Measurements from ENCODE around the gene FAM118B. TPM values are rescaled to one million over a fixed set of nuclear protein-coding genes. Genes with fewer than 3 reads are reported as not detected.
A peak's percentile ranks its signal among the peaks of the same experiment; 100 is the strongest.
"Not testable (repeated sequence)": the region's sequence is repeated elsewhere in the genome, so short reads cannot be mapped to it uniquely, and the experiment has no call there.

The FAM118B gene
- total RNA-seq, 1 experiment from 2014 or later: 28.3 TPM

DNA sequence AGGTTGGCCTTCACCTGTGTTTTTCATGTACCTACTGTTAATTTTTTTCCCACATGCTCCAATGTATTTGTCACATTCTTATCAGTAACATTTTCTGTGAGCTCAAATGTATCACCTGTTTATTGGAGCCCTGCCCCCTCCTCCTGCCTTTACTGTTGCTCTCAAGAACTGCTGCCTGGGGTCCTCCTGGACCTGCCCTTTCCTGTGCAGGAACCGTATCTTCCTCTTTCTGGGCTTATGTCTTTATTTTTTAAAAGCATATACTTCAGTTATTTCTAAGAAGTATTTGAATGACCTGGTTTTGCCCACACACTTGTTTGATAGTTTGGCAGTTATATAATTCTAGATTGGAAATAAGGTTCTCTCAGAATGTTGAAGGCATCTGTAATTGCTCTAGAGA lies 5.9 kb downstream of the FAM118B start:
- no peak for DNase-seq (ENCODE audit: low read depth)

DNA sequence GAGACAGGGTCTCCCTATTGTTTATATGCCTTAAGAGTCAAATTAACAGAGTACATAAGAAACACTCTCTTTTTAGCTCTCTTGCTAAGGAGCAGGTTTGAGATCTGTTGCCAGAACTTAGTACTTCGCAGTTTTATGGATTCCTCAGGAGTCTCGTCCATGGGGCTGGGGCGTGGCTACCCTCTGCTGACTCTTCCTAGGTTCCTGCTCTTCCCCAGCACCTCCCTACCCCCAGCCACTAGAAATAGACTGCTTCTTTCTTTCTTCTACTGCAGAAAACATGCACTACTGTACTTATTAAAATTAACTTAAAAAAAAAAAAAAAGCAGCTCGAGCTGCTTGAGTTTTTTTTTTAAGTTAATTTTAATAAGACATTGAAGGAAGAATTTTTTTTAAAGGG lies 8.0 kb downstream of the FAM118B start:
- DNase-seq (ENCODE audit: low read depth): no peak

DNA sequence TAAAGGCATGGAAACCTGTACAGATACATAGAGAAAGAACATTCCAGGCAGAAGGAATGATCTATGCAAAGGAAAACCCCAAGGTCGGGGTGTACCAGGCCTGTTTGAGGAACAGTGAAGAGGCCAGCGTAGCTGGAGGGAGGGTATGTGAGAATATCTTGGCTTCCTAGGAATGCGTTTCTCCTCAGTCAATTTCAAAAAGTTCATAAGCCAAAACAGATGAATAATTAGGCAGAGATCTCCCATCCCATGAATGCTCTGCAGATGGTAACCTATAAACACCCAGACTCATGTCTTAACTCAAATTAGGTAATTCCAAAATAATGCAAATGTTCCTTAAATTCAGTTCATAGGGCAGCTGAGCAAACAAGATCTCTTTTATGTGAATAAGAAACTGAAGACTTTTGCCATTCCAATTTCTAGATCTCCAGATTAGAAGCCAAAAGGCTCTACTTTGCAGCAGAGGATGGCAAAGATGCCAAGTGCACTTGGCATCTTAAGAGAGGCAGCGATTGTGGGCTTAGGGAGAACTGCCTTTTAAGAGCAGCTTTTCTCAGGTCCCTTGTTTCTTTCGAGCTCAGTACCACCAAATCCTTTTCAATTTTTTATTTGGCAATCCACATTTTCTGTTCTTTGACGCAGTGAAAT lies 13.2 kb downstream of the FAM118B start:
- DNase-seq (ENCODE audit: low read depth): no peak

DNA sequence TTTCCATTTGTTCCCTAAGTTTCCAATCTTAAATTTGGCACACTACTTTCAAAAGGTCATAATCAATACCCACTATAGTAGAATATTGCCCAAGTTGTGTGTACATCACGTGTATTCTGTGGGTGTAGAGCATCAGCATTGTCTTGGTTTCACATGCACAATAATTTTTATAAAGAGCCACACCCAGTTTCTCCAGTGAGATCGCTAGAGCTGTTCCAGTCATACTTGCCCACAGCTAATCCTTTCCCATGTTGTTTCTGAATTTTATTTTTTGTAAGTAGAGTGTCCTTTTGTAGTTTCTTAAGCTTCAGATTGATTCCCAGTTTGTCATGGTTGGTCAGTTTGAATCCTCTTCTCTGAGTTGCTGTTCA lies 13.7 kb downstream of the FAM118B start:
- DNase-seq (ENCODE audit: low read depth): no peak

DNA sequence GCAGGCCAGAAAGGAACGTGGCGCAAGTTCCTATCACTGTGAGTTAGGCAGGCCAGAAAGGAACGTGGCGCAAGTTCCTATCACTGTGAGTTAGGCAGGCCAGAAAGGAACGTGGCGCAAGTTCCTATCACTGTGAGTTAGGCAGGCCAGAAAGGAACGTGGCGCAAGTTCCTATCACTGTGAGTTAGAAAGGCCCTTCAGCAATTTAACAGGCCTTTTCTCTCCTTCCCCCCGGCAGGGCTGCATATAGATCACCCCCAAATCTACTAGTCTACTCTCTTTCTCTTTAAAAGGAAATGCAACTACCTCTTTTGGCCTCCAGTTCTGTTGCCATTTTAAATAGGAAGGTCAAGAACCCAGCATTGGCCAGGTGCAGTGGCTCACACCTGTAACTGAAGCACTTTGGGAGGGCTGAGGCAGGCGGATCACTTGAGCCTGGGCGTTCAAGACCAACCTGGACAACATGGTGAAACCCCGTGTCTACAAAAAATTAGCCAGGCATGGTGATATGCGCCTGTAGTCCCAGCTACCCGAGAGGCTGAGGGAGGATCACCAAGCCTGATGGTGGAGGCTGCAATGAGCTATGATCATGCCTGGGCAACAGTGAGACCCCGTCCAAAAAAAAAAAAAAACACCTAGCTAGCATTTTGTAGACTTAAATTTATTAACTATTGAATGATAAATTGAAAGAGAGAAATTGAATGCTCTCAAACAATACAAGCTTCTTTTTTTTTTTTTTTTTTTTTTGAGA lies 14.9 kb downstream of the FAM118B start:
- DNase-seq (ENCODE audit: low read depth): no peak

DNA sequence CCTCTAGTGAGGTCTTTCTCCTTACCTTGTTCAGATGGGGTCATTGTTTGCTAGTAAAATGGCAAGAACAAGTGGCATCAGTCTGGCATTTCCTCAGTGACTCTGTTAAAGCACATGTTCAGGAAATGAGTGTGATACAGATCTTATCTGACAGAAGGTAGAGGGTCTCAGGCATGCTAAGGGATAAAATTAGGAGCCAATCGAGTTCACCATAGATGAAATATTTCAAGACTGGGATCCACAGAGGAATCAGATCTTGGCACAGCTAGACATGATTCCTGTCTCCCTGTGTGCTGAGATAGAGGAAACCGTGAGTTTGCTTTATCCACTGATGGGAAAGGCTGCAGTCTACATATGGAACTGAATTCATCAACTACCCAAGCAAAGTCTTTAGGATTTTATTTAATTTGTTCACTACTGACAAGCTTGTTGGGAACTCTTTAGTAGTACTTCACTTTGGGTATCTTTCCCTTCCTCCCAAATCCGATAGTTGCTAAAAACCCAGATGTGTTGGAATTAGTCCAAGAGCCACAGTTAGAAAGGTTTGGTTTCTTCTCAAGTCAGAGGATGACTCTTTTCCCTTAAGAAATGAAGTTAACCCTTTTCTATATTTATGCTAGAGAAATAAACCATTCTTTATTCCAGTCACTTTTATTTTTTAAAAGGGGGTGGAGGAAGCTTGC lies 18.4 kb downstream of the FAM118B start:
- DNase-seq (ENCODE audit: low read depth): peak; percentile 2

DNA sequence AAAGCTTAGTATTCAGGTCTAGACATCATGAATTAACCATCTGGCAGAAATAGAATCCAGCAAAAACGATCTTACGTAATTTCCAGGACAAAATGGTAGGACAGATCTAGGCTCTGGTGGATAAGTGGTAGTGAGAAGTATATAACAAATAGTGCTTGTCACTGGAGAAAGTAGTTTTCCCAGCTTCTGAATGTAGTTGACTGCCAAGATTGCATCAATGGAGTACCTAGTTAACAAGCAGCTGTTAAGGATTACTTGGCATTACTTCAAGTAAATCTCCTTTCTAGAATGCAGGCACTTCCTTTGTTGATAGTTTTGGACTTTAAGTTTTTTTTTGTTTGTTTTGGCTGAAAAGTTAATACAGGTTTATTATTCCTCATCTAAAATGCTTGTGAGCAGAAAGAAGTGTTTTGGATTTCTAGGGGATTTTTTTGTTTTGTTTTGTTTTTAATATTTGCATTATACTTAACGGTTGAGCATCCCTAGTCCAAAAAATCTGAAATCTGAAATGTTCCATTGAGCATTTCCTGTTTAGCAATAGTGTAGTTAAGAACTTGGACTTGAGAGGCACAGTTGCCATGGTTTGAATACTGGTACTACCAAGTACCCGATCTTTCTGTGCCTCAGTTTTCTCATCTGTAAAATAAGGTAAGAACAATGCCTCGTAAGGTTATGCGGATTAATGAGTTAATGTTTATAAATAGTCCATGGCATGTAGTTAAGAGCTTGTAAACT lies 20.3 kb downstream of the FAM118B start:
- DNase-seq (ENCODE audit: low read depth): peak; percentile 56

DNA sequence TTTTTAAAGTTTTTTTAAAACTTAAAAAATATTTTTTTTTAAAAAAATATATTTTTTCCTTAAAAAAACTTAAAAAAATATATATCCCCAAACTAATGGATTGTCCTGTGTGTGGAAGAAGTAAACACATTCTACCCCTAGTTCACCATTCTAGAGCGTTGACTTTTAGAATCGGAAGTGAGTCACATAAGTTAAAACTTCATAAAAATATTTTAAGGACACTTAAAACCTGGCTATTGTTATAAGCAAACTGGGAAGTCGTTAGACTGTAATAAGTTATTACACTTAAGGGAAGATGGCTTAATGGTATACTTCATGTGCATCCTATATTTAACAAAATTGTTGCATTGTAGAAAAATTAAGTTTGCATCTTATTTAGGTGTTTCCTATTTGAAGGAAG lies 21.1 kb downstream of the FAM118B start:
- DNase-seq (ENCODE audit: low read depth): no peak

DNA sequence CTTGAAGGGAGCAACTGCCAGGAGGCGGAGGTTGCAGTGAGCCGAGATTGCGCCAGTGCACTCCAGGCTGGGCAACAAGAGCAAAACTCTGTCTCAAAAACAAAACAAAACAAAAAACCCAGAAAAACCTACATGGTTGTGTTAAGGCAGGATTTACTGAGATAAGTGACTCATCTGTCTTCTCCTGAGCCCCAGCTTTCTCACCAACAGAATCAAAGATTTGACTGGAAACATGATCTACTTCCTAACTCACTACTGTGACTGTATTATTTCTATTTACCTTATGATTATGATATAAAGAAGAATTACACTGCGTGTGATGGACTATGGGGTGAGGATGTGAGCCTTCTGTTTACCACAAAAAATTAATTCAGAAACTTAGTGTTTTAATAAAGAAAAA lies 21.8 kb downstream of the FAM118B start:
- peak; percentile 50 for DNase-seq (ENCODE audit: low read depth)

DNA sequence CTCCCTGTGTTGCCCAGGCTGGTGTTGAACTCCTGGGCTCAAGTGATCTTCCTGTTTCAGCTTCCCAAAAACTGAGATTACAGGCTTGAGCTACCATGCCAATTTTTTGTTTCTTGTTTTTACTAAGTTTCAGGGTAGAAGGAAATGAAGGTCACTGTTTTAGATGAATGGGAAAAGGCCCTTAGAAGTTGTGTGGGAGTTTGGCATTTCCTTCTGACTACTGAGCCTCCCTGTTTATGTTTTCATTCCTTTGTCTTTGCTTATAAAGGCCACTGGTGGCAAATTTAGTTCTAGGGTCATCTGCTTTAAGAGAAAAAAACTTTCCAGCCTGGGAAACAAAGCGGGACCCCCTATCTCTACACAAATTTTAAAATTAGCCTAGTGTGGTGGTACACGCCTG lies 35.1 kb downstream of the FAM118B start:
- no peak for DNase-seq (ENCODE audit: low read depth)

DNA sequence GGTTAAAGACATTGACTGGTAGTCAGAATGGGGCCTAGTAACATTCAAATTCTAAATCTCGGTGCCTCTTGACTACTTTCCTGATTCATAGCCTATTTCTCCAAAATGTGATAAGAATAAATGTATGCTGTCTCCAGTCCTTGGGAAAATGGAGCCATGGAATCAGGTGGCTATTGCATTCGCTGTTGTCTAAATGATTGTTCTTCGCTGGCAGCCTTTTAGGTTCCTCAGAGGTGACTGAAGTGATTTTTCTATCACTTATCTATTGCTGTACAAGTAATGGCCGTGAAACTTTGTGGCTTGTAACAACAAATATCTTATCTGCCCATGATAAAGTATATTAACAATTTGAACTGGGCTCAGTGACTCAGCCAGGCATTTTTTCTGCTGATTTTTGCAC lies 41.7 kb downstream of the FAM118B start:
- DNase-seq (ENCODE audit: low read depth): no peak

DNA sequence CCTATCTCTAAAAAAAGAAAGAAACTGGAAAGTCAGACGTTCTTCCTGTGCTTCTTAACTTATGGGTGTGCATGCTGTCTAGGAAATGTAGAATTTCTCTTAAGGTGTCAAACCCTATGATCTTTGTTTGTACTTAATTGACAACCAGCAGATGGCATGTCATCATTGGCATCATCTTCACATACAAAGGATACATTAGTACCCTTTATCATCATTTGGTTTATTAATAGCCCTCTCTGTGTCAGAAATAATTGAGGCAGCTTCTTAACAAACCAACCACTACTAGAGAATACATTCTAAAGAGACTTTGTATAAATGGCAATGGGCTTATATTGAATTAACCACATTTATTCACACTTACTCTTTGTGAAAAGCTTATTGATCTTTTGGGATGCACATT lies 43.2 kb downstream of the FAM118B start:
- DNase-seq (ENCODE audit: low read depth): no peak

DNA sequence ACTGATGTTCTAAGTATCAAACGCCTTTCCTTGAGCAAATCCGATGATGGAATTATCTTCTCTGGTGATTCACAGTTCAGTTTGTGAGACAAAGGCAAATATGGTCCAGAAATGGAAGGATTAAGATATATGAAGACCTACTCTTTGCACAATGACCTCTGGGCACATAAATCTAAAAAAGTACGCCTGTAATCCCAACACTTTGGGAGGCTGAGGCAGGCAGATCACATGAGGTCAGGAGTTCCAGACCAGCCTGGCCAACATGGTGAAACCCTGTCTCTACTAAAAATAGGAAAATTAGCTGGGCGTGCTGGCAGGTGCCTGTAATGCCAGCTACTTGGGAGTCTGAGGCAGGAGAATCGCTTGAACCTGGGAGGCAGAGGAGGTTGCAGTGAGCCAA lies 43.9 kb downstream of the FAM118B start:
- DNase-seq (ENCODE audit: low read depth): not testable (repeated sequence)

DNA sequence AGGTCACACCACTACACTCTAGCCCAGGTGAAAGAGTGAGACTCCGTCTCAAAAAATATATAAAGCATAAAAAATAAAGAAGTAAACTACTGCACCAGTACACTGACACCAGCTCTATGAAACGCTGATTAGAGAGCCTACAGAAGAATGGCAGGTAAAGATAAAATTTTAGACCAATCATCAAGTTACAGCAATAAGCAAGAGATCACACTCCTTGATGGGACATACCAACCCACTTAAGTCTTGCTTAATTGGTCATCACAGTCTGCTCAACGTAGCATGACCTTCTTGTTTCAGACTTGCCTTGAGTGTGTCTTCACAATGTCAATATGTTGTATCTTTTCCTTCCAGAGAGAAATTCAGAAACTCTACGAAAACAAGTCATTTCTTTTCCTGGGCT lies 44.6 kb downstream of the FAM118B start:
- no peak for DNase-seq (ENCODE audit: low read depth)

DNA sequence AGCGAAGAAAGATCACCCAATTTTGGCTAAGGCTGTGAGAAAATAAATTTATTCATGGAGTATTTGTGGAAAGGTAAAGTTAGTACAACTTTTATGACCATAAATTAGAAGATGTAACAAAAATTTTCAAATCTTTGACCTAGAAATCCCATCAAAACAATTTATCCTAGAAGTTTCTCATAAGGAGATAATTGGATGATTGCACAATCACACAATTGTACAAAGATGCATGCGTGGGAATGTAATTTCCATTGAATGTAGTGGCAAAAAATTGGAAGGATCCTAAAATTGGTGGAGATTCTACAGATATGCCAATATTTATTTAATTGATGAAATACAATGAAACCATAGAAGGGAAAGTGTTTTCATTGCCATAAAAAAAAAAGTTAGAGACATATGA lies 45.6 kb downstream of the FAM118B start:
- no peak for DNase-seq (ENCODE audit: low read depth)

DNA sequence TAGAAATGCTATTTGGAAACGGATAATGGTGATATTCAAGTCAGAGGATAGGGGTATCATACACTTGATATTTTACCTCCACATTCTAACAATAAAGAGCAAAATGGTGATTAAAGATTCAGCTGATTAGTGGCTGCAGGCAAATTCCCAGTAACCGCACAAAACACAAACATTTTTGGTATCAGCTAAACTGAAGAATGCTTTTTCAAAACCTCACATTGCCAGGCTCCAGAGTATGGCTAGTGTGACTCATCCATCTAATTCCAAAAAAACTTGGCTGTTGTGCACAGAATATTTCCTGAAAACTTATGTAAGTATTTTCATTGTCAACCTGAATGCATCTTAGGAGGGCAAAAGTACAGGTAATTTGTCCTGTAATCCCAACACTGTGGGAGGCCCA lies 46.2 kb downstream of the FAM118B start:
- peak; percentile 87 for DNase-seq (ENCODE audit: low read depth)

DNA sequence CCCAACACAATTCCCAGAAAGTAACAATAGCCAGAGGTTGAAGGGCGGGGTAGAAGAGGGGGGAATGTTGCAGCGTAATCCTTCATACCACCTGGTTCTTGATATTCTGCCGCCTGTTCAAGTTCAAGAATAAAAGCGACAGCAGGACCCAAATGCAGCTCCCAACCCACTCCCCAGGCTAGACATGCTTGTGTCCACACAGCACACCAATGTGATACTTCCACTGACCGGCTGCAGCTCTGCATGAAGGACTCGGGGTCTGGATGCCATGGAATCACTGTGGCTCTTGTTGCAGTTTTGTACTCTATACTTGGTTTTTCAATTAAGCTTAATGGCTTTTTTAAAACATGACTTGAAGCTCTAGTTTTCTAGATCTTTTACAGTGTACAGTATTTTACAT lies 50.6 kb downstream of the FAM118B start:
- DNase-seq (ENCODE audit: low read depth): no peak

DNA sequence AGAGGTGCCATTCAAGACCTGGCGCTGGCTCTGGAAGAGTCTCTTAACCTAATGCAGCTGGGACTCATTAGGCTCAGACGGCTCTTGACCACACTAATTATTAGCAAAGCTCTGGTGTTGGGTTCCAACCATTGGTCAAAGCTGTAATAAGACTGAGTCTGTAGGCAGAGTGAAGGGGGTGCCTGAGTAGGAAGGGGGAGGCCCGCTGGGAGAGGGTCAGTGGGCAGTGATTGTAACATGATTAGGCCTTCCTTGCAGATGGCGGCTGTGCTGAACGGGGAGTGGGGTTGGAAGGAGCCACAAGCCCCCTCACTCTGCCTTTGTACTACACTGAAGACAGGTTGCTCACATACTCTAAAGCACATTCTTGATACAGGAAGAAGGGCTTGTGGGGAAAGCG lies 51.9 kb downstream of the FAM118B start:
- DNase-seq (ENCODE audit: low read depth): no peak

DNA sequence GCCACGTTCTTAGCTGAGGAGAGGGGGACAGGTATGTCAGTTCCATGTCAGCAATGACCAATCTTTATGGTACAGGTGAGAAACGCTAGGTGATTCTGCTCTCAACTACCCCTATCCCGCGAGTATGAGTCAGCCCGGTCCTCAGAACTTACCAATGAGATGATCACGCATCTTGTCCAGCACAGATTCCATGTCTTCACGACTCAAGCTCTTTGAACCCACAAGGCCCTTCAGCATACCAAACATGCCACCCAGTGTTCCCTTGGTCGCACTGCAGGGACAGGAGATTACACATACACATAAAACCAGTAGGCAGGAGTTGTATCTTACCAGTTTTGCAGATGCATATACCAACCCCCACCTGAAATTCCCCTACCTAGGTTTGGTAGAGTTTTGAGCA lies 54.2 kb downstream of the FAM118B start:
- peak; percentile 30 for DNase-seq (ENCODE audit: low read depth)

DNA sequence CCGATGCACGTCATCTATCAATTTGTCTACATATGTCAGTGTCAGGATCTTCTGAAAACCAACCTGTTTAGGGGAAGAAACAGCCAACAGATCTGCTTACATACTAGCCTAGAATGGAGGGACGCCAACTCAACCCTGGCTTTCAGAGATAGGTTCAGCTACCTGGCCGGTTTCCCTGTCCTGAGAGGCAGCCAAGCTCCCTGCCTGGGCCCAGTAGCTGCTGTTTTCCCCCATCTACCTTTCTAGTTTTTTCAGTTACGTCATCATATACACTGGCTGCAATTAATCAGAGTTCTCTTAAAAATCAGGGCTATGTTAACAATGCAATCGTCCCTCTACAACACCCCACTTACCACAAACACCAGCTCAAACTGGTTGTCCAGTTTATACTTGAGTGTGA lies 56.1 kb downstream of the FAM118B start:
- no peak for DNase-seq (ENCODE audit: low read depth)

DNA sequence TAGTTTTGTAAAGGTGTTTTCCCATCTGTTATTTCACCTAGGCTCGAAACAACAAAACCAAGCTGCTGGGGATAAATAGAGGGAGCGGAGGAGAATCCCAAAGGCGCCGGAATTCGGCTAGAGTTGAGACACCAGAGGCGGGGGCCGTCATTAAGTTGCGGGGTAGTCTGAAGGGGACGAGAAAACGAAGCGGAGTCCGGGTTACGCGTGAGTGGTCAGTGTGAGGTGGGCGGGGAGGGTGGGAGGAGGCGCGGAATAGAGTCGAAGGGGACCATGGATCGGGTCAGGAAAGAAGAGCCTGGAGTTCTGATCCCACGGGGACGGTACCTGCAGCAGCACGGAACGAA lies 56.8 kb downstream of the FAM118B start:
- no peak for DNase-seq (ENCODE audit: low read depth)

DNA sequence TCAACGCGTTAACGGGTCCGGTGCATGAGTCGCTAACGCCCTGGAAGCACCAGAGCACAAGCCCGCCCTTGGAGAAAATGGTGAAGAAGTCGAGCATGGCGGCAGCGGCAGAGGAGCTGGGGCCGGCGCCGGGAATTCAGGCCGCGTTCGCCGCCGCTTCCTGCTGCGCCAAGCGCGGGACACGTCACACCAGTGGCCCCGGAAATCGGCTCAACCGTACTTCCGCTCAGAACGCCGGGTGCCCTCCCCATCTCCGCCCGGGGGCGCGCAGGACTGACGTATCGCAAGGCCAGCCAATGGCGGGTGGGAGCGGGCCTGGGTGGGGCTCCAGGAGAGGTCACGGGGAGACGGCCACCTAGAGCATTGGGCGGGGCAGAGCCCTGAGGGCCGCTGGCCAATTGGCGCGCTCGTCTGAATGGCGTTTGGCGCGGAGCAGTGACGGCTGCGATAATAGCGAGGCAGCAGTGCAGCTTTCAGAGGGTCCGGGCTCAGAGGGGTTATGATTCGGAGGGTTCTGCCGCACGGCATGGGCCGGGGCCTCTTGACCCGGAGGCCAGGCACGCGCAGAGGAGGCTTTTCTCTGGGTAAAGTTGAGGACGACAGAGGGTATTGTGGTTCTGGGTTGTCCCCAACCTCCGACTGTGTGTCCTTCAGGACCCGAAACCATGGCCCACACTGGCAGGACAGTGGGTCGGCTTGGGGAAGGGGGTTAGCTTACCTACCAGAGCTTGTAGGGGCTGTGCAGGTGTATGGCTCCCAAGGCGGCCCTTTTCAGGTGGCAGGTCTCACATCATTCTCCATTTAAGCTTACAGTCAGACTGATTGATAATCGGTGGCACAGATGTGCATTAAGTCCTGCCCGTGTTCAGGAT lies 57.4 kb downstream of the FAM118B start, which contains the start of the genes FOXRED1 and SRPRA:
TSS of gene FOXRED1 (plus strand) at position 447 of the 872 bp plus-strand sequence. CDS start at position 500, 53 bp downstream.
TSS of gene SRPRA (minus strand) at position 188 of the 872 bp plus-strand sequence. CDS start at position 97, 91 bp downstream.
- DNase-seq (ENCODE audit: low read depth): peak; percentile 99

All from M059J (cell line).